Measurements from ENCODE around the gene AFMID.
"Not testable (repeated sequence)": the region's sequence is repeated elsewhere in the genome, so short reads cannot be mapped to it uniquely, and the experiment has no call there.

AFMID gene

GRCh38 chr17:78151514-78152008 lies 35.6 kb upstream of the AFMID start:
- peak; percentile 73 for DNase-seq (ENCODE audit: low read depth, low spot score)
- H3K27ac ChIP-seq, result peak overlapping the region; percentile 86

- DNase-seq (ENCODE audit: low read depth, low spot score), result no peak
- H3K27ac ChIP-seq, result peak overlapping the region; percentile 38
Measured at GRCh38 chr17:78154903-78155811, 32.0 kb upstream of the AFMID start.

GRCh38 chr17:78159575-78160158 lies 27.5 kb upstream of the AFMID start:
- H3K27ac ChIP-seq, result peak overlapping the region; percentile 92
- DNase-seq (ENCODE audit: low read depth, low spot score), result peak; percentile 98

GRCh38 chr17:78163881-78164747 lies 23.0 kb upstream of the AFMID start:
- no peak overlapping the region for H3K27ac ChIP-seq
- DNase-seq (ENCODE audit: low read depth, low spot score), result no peak

- DNase-seq (ENCODE audit: low read depth, low spot score), result no peak
- no peak overlapping the region for H3K27ac ChIP-seq
Measured at GRCh38 chr17:78164748-78165607, 22.2 kb upstream of the AFMID start.

GRCh38 chr17:78166416-78166815 lies 20.7 kb upstream of the AFMID start:
- no peak overlapping the region for H3K27ac ChIP-seq
- no peak for DNase-seq (ENCODE audit: low read depth, low spot score)

GRCh38 chr17:78168242-78168902 lies 18.8 kb upstream of the AFMID start, which contains the start of gene SYNGR2:
SYNGR2 (plus strand) TSS chr17:78168581; CDS start chr17:78168617, 36 bp downstream.
- DNase-seq (ENCODE audit: low read depth, low spot score), result no peak
- H3K27ac ChIP-seq, result peak within 1 kb of the TSS; percentile 73

- peak overlapping the region; percentile 73 for H3K27ac ChIP-seq
- no peak for DNase-seq (ENCODE audit: low read depth, low spot score)
Measured at GRCh38 chr17:78168903-78169793, 18.0 kb upstream of the AFMID start.

GRCh38 chr17:78170692-78171590 lies 16.2 kb upstream of the AFMID start:
- H3K27ac ChIP-seq, result no peak overlapping the region
- no peak for DNase-seq (ENCODE audit: low read depth, low spot score)

GRCh38 chr17:78171591-78172248 lies 15.4 kb upstream of the AFMID start:
- not testable (repeated sequence) for H3K27ac ChIP-seq; DNase-seq (ENCODE audit: low read depth, low spot score)

- peak overlapping the region; percentile 55 for H3K27ac ChIP-seq
Measured at GRCh38 chr17:78172249-78173051, 14.7 kb upstream of the AFMID start.

GRCh38 chr17:78173097-78173715 lies 14.0 kb upstream of the AFMID start:
- DNase-seq (ENCODE audit: low read depth, low spot score), result no peak
- H3K27ac ChIP-seq, result peak overlapping the region; percentile 55

More at GRCh38 chr17:78172249-78173051, 14.7 kb upstream of the AFMID start:
- DNase-seq (ENCODE audit: low read depth, low spot score), result no peak

- no peak for DNase-seq (ENCODE audit: low read depth, low spot score)
- H3K27ac ChIP-seq, result peak overlapping the region; percentile 55
Measured at GRCh38 chr17:78174346-78174869, 12.8 kb upstream of the AFMID start.

- DNase-seq (ENCODE audit: low read depth, low spot score), result no peak
- peak overlapping the region; percentile 55 for H3K27ac ChIP-seq
Measured at GRCh38 chr17:78174870-78175642, 12.1 kb upstream of the AFMID start.

Data from epithelial cell of prostate (primary cell).